Liver (tissue), 9 donors: ENCODE results near the gene SLIT2. TPM values are rescaled to one million over a fixed set of nuclear protein-coding genes. Genes with fewer than 3 reads are reported as not detected.

Experiments
- DNase-seq: peaks from one replicate; pipeline ENCODE4 v3.0.0-alpha.2; 2017; ENCODE audit warnings: low spot score
- H3K27ac ChIP-seq, 2 donors: one replicate each; pipeline ENCODE4 v1.7.0; 2013; ENCODE audit warnings: inconsistent platforms in 2 of 2, low read length in 2 of 2, control low read depth in 1 of 2, low read depth in 1 of 2, mild to moderate bottlenecking in 1 of 2
- H3K27me3 ChIP-seq, 4 donors: one replicate each; pipeline versions ENCODE4 v1.6.1 to v1.7.0; 2013; ENCODE audit warnings: low read length in 3 of 4, inconsistent platforms in 1 of 4, mild to moderate bottlenecking in 1 of 4, moderate library complexity in 1 of 4; ENCODE audit not compliant: control insufficient read depth in 4 of 4, insufficient read depth in 4 of 4
- H3K36me3 ChIP-seq, 4 donors: one replicate each; pipeline versions ENCODE4 v1.6.1 to v1.7.0; 2013; ENCODE audit warnings: low read length in 3 of 4, mild to moderate bottlenecking in 3 of 4, low read depth in 1 of 4, moderate library complexity in 1 of 4; ENCODE audit not compliant: control insufficient read depth in 4 of 4, insufficient read depth in 3 of 4
- H3K4me1 ChIP-seq, 4 donors: one replicate each; pipeline versions ENCODE4 v1.6.1 to v1.7.0; 2013; ENCODE audit warnings: low read length in 3 of 4, mild to moderate bottlenecking in 3 of 4, moderate library complexity in 1 of 4; ENCODE audit not compliant: control insufficient read depth in 4 of 4, insufficient read depth in 4 of 4
- H3K4me3 ChIP-seq, 3 donors: one replicate each; pipeline versions ENCODE4 v1.6.1 to v1.7.0; 2013; ENCODE audit warnings: low read length in 3 of 3, control low read depth in 1 of 3, low read depth in 1 of 3, mild to moderate bottlenecking in 1 of 3
- H3K9ac ChIP-seq, 2 donors: one replicate each; pipeline ENCODE4 v1.7.0; 2013; ENCODE audit warnings: low read length in 2 of 2, mild to moderate bottlenecking in 2 of 2, moderate library complexity in 2 of 2, control low read depth in 1 of 2, low read depth in 1 of 2
- H3K9me3 ChIP-seq, 4 donors: one replicate each; pipeline versions ENCODE4 v1.6.1 to v1.7.0; 2013; ENCODE audit warnings: low read length in 3 of 4; ENCODE audit not compliant: control insufficient read depth in 4 of 4
- FOXA1 ChIP-seq: IDR thresholded peaks from 2 replicates; pipeline ENCODE4 v1.6.1; 2016; ENCODE audit warnings: antibody characterized with exemption
- FOXA2 ChIP-seq: IDR thresholded peaks from 2 replicates; pipeline ENCODE4 v1.6.1; 2016; ENCODE audit warnings: antibody characterized with exemption
- GABPA ChIP-seq, 2 donors: IDR thresholded peaks in 1 of 2; conservative IDR thresholded peaks in 1 of 2; 2 replicates each; pipeline ENCODE4 v1.6.1; 2016; ENCODE audit warnings: antibody characterized with exemption in 2 of 2, mild to moderate bottlenecking in 1 of 2, moderate library complexity in 1 of 2
- HNF4G ChIP-seq: IDR thresholded peaks from 2 replicates; pipeline ENCODE4 v1.6.1; 2016; ENCODE audit warnings: antibody characterized with exemption
- JUND ChIP-seq, 2 donors: IDR thresholded peaks; 2 replicates each; pipeline ENCODE4 v1.6.1; 2016; ENCODE audit warnings: antibody characterized with exemption in 2 of 2
- NR2F2 ChIP-seq: IDR thresholded peaks from 2 replicates; pipeline ENCODE4 v1.6.1; 2016; ENCODE audit warnings: antibody characterized with exemption
- RAD21 ChIP-seq, 2 donors: IDR thresholded peaks; 2 replicates each; pipeline ENCODE4 v1.6.1; 2016; ENCODE audit warnings: antibody characterized with exemption in 2 of 2, mild to moderate bottlenecking in 2 of 2
- TAF1 ChIP-seq: conservative IDR thresholded peaks from 2 replicates; pipeline ENCODE4 v1.6.1; 2016; ENCODE audit warnings: antibody characterized with exemption, mild to moderate bottlenecking
- YY1 ChIP-seq: IDR thresholded peaks from 2 replicates; pipeline ENCODE4 v1.6.1; 2016; ENCODE audit warnings: antibody characterized with exemption, mild to moderate bottlenecking
- WGBS: extraction: QIAGEN DNeasy Blood & Tissue Kit; methylation state at CpG from one replicate; pipeline ENCODE4 v1.1.7; 2013; 5-methylcytosine and 5-hydroxymethylcytosine counted together
- polyA plus RNA-seq, 2 donors: library from polyadenylated mRNA; stranded (reverse) in 1 of 2; unstranded in 1 of 2; fragments of 200-250 nt in 1 of 2; fragments of >200 nt in 1 of 2; fragmentation: Nextera tagmentation in 1 of 2; extraction: Ambion mirVana in 1 of 2; gene quantifications; one replicate each; pipeline versions ENCODE4 v1.2.1 to v1.2.3, GENCODE V29; 2013 to 2015
- total RNA-seq, 2 donors: library from RNA; depleted of rRNA; stranded (reverse); fragments of >200 nt; gene quantifications; one replicate each; pipeline ENCODE4 v1.2.3, GENCODE V29; 2014
- TF ChIP-seq, protein P1 (sequence below): IDR thresholded peaks from 2 replicates; pipeline ENCODE4 v1.6.1; 2016; ENCODE audit warnings: antibody characterized with exemption
- TF ChIP-seq, protein P2 (sequence below): IDR thresholded peaks from 2 replicates; pipeline ENCODE4 v1.6.1; 2016; ENCODE audit warnings: antibody characterized with exemption, mild to moderate bottlenecking
- TF ChIP-seq, protein P3 (sequence below): IDR thresholded peaks from 2 replicates; pipeline ENCODE4 v1.6.1; 2016; ENCODE audit warnings: antibody characterized with exemption
- donor health status: healthy.
- donor health status: healthy.
- donor health status: healthy.
- donor health status: healthy.
- donor health status: healthy.

SLIT2 gene
- total and polyA plus RNA-seq, 4 donors: 0.44 to 2.3 (median 1.2) TPM

DNA sequence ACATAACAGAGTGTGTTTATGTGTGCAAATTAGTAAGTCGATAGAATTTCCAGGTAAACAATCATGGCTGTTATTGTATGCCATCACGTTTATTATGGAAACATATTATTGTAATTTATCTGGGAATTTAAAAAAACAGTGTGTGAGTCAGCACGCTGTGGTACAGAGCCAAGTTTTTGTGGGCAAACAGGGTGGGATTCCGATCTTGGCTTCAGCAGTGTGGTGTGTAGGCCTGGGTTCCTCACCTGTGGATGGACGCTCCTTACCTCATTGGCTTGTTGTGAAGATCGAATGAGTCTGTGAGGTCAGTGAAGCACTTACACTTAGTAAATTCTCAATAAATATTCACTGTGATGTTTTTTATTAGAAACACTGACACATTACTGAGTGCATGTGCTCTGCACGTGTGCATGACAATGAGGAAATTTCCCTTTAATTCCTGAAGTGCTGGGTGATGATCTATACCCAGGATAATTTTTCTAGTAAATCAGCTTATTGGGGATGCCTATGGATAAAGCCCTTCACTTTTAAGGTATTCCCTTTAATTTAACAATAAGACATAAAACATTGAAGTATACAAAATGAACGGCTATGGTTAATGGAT lies 36.4 kb downstream of the SLIT2 start:
- Histone ChIP-seq H3K27ac (no peak overlapping the region), H3K27me3 (peaks cover 0 to 3% (median 0%) of the 10 kb centered on the region in 4 donors), H3K4me3 (no peak overlapping the region), H3K9me3 (no peaks in the 10 kb centered on the region), H3K9ac (no peak overlapping the region), H3K4me1 (no peaks in the 10 kb centered on the region), H3K36me3 (no peaks in the 10 kb centered on the region)
- 81% methylated on average over 8 of the region's 8 CpGs for WGBS
- DNase-seq: no peak
- no peak for TF ChIP-seq JUND (IDR thresholded peaks at IDR 0.05)
- TF ChIP-seq FOXA1: no peak
- TF ChIP-seq FOXA2: no peak
- TF ChIP-seq HNF4G: no peak
- TF ChIP-seq, protein P1, sequence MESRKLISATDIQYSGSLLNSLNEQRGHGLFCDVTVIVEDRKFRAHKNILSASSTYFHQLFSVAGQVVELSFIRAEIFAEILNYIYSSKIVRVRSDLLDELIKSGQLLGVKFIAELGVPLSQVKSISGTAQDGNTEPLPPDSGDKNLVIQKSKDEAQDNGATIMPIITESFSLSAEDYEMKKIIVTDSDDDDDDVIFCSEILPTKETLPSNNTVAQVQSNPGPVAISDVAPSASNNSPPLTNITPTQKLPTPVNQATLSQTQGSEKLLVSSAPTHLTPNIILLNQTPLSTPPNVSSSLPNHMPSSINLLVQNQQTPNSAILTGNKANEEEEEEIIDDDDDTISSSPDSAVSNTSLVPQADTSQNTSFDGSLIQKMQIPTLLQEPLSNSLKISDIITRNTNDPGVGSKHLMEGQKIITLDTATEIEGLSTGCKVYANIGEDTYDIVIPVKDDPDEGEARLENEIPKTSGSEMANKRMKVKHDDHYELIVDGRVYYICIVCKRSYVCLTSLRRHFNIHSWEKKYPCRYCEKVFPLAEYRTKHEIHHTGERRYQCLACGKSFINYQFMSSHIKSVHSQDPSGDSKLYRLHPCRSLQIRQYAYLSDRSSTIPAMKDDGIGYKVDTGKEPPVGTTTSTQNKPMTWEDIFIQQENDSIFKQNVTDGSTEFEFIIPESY: no peak
- no peak for TF ChIP-seq NR2F2
- TF ChIP-seq YY1: no peak
- no peak for TF ChIP-seq TAF1

DNA sequence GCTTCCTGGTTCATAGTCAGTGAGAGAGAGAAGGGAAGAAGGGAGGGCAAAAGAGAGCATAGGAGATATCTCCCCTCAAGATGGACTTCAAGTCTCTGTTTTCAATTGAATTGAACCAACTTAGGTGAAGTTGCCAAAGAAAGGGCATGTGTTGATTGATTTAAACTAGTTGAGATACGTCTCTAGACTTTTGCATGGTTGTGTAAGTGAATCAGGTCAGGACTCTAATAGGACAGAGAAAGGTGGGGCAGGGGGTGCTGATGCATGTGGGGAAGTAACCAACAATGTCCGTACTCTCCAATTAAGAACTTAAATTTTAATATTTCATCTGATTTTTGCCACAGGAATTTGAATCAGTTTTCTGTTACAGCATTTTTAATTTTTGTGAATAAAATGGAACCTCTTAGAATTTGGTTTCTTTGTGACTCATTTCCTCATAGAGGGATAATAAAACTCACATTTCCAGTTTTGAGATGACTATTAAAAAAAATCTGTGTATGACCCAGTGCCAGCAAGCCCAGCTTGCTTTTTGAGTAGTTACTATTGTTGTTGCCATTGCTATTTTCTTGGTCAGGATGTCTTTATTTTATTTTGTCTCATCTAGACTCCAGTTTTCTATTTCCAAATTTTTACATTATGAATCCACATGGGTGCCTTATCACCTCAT lies 37.3 kb downstream of the SLIT2 start:
- 71% methylated on average over 2 of the region's 2 CpGs for WGBS
- TF ChIP-seq JUND (IDR thresholded peaks at IDR 0.05): no peak
- TF ChIP-seq HNF4G: no peak
- no peak for TF ChIP-seq FOXA2
- TF ChIP-seq RAD21 (IDR thresholded peaks at IDR 0.05): no peak
- no peak for TF ChIP-seq GABPA (IDR thresholded peaks at IDR 0.05 in 1 of 2, conservative IDR thresholded peaks at IDR 0.05 in 1 of 2)
- TF ChIP-seq TAF1: no peak
- no peak for TF ChIP-seq YY1
- TF ChIP-seq, protein P2, sequence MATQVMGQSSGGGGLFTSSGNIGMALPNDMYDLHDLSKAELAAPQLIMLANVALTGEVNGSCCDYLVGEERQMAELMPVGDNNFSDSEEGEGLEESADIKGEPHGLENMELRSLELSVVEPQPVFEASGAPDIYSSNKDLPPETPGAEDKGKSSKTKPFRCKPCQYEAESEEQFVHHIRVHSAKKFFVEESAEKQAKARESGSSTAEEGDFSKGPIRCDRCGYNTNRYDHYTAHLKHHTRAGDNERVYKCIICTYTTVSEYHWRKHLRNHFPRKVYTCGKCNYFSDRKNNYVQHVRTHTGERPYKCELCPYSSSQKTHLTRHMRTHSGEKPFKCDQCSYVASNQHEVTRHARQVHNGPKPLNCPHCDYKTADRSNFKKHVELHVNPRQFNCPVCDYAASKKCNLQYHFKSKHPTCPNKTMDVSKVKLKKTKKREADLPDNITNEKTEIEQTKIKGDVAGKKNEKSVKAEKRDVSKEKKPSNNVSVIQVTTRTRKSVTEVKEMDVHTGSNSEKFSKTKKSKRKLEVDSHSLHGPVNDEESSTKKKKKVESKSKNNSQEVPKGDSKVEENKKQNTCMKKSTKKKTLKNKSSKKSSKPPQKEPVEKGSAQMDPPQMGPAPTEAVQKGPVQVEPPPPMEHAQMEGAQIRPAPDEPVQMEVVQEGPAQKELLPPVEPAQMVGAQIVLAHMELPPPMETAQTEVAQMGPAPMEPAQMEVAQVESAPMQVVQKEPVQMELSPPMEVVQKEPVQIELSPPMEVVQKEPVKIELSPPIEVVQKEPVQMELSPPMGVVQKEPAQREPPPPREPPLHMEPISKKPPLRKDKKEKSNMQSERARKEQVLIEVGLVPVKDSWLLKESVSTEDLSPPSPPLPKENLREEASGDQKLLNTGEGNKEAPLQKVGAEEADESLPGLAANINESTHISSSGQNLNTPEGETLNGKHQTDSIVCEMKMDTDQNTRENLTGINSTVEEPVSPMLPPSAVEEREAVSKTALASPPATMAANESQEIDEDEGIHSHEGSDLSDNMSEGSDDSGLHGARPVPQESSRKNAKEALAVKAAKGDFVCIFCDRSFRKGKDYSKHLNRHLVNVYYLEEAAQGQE: no peak
- TF ChIP-seq, protein P3, sequence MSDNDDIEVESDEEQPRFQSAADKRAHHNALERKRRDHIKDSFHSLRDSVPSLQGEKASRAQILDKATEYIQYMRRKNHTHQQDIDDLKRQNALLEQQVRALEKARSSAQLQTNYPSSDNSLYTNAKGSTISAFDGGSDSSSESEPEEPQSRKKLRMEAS: no peak
- Histone ChIP-seq H3K27me3 (peaks cover 0 to 3% (median 0%) of the 10 kb centered on the region in 4 donors), H3K9ac (no peak overlapping the region), H3K4me1 (no peaks in the 10 kb centered on the region), H3K4me3 (no peak overlapping the region), H3K36me3 (no peaks in the 10 kb centered on the region), H3K9me3 (no peaks in the 10 kb centered on the region), H3K27ac (no peak overlapping the region)
- no peak for DNase-seq
